H1 (cell line): ENCODE results near the gene DICER1. TPM values are rescaled to one million over a fixed set of nuclear protein-coding genes. Genes with fewer than 3 reads are reported as not detected.

Experiments used
- CTCF ChIA-PET: fragments of 300-600 bp; sonication (Branson Sonifier 250); formaldehyde crosslinking; loops from one replicate; lab custom pipeline; 2021; ENCODE audit not compliant: partially characterized antibody; lab: Charles Lee
- POLR2A ChIA-PET: fragments of 300-600 bp; sonication (Branson Sonifier 250); formaldehyde crosslinking; loops from one replicate; lab custom pipeline; 2021; ENCODE audit warnings: inconsistent platforms; ENCODE audit not compliant: partially characterized antibody; lab: Charles Lee
- DNase-seq, 2 experiments: peaks; one replicate each; pipeline versions ENCODE4 v3.0.0 to v3.0.0-alpha.2; 2010 to 2022; ENCODE audit warnings: low spot score in 2 of 2, low read depth in 1 of 2, mixed read lengths in 1 of 2
- FAIRE-seq: peaks from 2 replicates; lab custom pipeline; 2011; peaks lifted over from hg19 to GRCh38; lab: Jason Lieb, UNC
- H2AFZ ChIP-seq: 2 replicates; pipeline ENCODE4 v1.8.1; 2012; ENCODE audit warnings: low read length, inconsistent platforms
- H2AK5ac ChIP-seq: 2 replicates; pipeline ENCODE4 v1.6.1; 2013; ENCODE audit warnings: low read depth, low read length
- H2BK120ac ChIP-seq: replicated peaks from 2 replicates; pipeline ENCODE3; 2013; ENCODE audit warnings: low read depth, low read length, inconsistent platforms
- H2BK12ac ChIP-seq: 2 replicates; pipeline ENCODE4 v1.6.1; 2013; ENCODE audit warnings: low read depth, low read length
- H2BK15ac ChIP-seq: 2 replicates; pipeline ENCODE4 v1.6.1; 2013; ENCODE audit warnings: low read length
- H2BK20ac ChIP-seq: 2 replicates; pipeline ENCODE4 v1.6.1; 2013; ENCODE audit warnings: low read length
- H2BK5ac ChIP-seq: 2 replicates; pipeline ENCODE4 v1.6.1; 2013; ENCODE audit warnings: low read depth, low read length
- H3K14ac ChIP-seq: 2 replicates; pipeline ENCODE4 v1.6.1; 2013; ENCODE audit warnings: inconsistent platforms; ENCODE audit not compliant: insufficient read length
- H3K18ac ChIP-seq: 2 replicates; pipeline ENCODE4 v1.6.1; 2013; ENCODE audit warnings: low read length; ENCODE audit errors: extremely low read depth
- H3K23ac ChIP-seq: 2 replicates; pipeline ENCODE4 v1.6.1; 2013; ENCODE audit warnings: inconsistent platforms; ENCODE audit not compliant: insufficient read length
- H3K23me2 ChIP-seq: 2 replicates; pipeline ENCODE4 v1.6.1; 2013; ENCODE audit warnings: low read depth, low read length
- H3K27ac ChIP-seq: 2 replicates; pipeline ENCODE4 v1.6.1; 2011; ENCODE audit warnings: low read depth, low read length, inconsistent platforms
- H3K27me3 ChIP-seq, 4 experiments: replicated peaks in 1 of 4; 1 replicate in 1 of 4; 2 replicates in 3 of 4; pipeline versions ENCODE4 v1.6.1 to v1.8.1; 2011 to 2013; ENCODE audit warnings: low read length in 3 of 4, mild to moderate bottlenecking in 3 of 4, inconsistent platforms in 2 of 4, mixed read lengths in 2 of 4, moderate library complexity in 1 of 4; ENCODE audit not compliant: control insufficient read depth in 3 of 4, insufficient read depth in 3 of 4; ENCODE audit errors: extremely low read depth in 1 of 4
- H3K36me3 ChIP-seq, 4 experiments: 2 replicates each; pipeline versions ENCODE4 v1.6.1 to v1.8.1; 2011 to 2013; ENCODE audit warnings: mild to moderate bottlenecking in 4 of 4, low read length in 3 of 4, moderate library complexity in 2 of 4, control low read depth in 1 of 4, inconsistent platforms in 1 of 4; ENCODE audit not compliant: insufficient read depth in 4 of 4, control insufficient read depth in 2 of 4
- H3K4ac ChIP-seq: replicated peaks from 2 replicates; pipeline ENCODE3; 2013; ENCODE audit warnings: low read length, low read depth, mixed read lengths, inconsistent platforms; ENCODE audit not compliant: insufficient read length
- H3K4me1 ChIP-seq, 4 experiments: replicated peaks in 1 of 4; 1 replicate in 1 of 4; 2 replicates in 3 of 4; pipeline versions ENCODE4 v1.6.1 to v1.8.1; 2011 to 2013; ENCODE audit warnings: low read length in 3 of 4, inconsistent platforms in 2 of 4, mixed read lengths in 1 of 4; ENCODE audit not compliant: insufficient read depth in 4 of 4, control insufficient read depth in 3 of 4
- H3K4me2 ChIP-seq, 2 experiments: 2 replicates each; pipeline versions ENCODE4 v1.6.1 to v1.8.1; 2011 to 2013; ENCODE audit warnings: low read depth in 2 of 2, low read length in 2 of 2, control low read depth in 1 of 2, inconsistent platforms in 1 of 2, mild to moderate bottlenecking in 1 of 2; ENCODE audit not compliant: insufficient read depth in 1 of 2
- H3K4me3 ChIP-seq, 4 experiments: fragments of 200-600, 300-600 bp in 1 of 4; sonication (generic), shearing (Covaris generic), sonication (Bioruptor Twin) in 1 of 4; 2 replicates each; pipeline versions ENCODE4 v1.5.1 to v1.8.1; 2011 to 2016; ENCODE audit warnings: low read length in 4 of 4, low read depth in 3 of 4, control low read depth in 2 of 4, inconsistent platforms in 2 of 4, mild to moderate bottlenecking in 2 of 4, mixed read lengths in 1 of 4, moderate library complexity in 1 of 4; ENCODE audit not compliant: insufficient read depth in 2 of 4; ENCODE audit errors: extremely low read depth in 1 of 4
- H3K56ac ChIP-seq: replicated peaks from 2 replicates; pipeline ENCODE3; 2013; ENCODE audit warnings: low read depth, mild to moderate bottlenecking, mixed read lengths, low read length, inconsistent platforms; ENCODE audit not compliant: insufficient read length
- H3K79me1 ChIP-seq: 2 replicates; pipeline ENCODE4 v1.6.1; 2013; ENCODE audit warnings: low read depth, low read length, control low read depth
- H3K79me2 ChIP-seq, 2 experiments: 2 replicates each; pipeline versions ENCODE4 v1.6.1 to v1.8.1; 2012 to 2013; ENCODE audit warnings: low read length in 2 of 2, mild to moderate bottlenecking in 2 of 2, inconsistent platforms in 1 of 2; ENCODE audit not compliant: insufficient read depth in 2 of 2, control insufficient read depth in 1 of 2
- H3K9ac ChIP-seq, 4 experiments: replicated peaks in 1 of 4; 1 replicate in 1 of 4; 2 replicates in 3 of 4; pipeline versions ENCODE4 v1.6.1 to v1.8.1; 2011 to 2013; ENCODE audit warnings: low read depth in 3 of 4, low read length in 3 of 4, control low read depth in 2 of 4, mild to moderate bottlenecking in 2 of 4, moderate library complexity in 2 of 4, inconsistent platforms in 1 of 4; ENCODE audit errors: extremely low read depth in 1 of 4
- H3K9me3 ChIP-seq, 2 experiments: 2 replicates each; pipeline versions ENCODE4 v1.6.1 to v1.8.1; 2012 to 2013; ENCODE audit warnings: mild to moderate bottlenecking in 2 of 2, moderate library complexity in 2 of 2, control low read depth in 1 of 2, inconsistent platforms in 1 of 2, low read depth in 1 of 2, low read length in 1 of 2, mixed read lengths in 1 of 2; ENCODE audit not compliant: insufficient read depth in 2 of 2
- H4K20me1 ChIP-seq, 2 experiments: replicated peaks in 1 of 2; 2 replicates each; pipeline versions ENCODE3 to v1.8.1; 2011 to 2013; ENCODE audit warnings: inconsistent platforms in 2 of 2, low read length in 2 of 2, mild to moderate bottlenecking in 1 of 2; ENCODE audit not compliant: insufficient read depth in 2 of 2, control insufficient read depth in 1 of 2
- H4K5ac ChIP-seq: 2 replicates; pipeline ENCODE4 v1.6.1; 2013; ENCODE audit warnings: low read length, low read depth, mixed read lengths, inconsistent platforms; ENCODE audit not compliant: insufficient read length
- H4K8ac ChIP-seq: 2 replicates; pipeline ENCODE4 v1.8.0; 2013; ENCODE audit warnings: mild to moderate bottlenecking, moderate library complexity, low read length, inconsistent platforms; ENCODE audit not compliant: insufficient read depth; ENCODE audit errors: extremely low read depth
- H4K91ac ChIP-seq: replicated peaks from 2 replicates; pipeline ENCODE3; 2013; ENCODE audit warnings: low read length, mixed read lengths, inconsistent platforms; ENCODE audit not compliant: insufficient read length
- ASH2L ChIP-seq: fragments of 200-600, 300-600 bp; sonication (generic); IDR thresholded peaks from one replicate; pipeline ENCODE4 v1.7.1; 2017; ENCODE audit warnings: low read length
- ATF3 ChIP-seq: IDR thresholded peaks from 2 replicates; pipeline ENCODE4 v1.6.1; 2011; ENCODE audit warnings: low read depth, mild to moderate bottlenecking, low read length; ENCODE audit not compliant: insufficient read depth
- BCL11A ChIP-seq, 2 experiments: IDR thresholded peaks; one replicate each; pipeline ENCODE4 v1.6.1; 2011; ENCODE audit warnings: low read depth in 2 of 2, low read length in 2 of 2, mild to moderate bottlenecking in 2 of 2
- CREB1 ChIP-seq: IDR thresholded peaks from 2 replicates; pipeline ENCODE4 v1.6.1; 2012; ENCODE audit warnings: inconsistent platforms
- CTBP2 ChIP-seq: IDR thresholded peaks from 2 replicates; pipeline ENCODE4 v1.7.0; 2011; ENCODE audit warnings: borderline replicate concordance, mild to moderate bottlenecking, moderate library complexity, mixed read lengths, low read length; ENCODE audit not compliant: insufficient read depth, insufficient read length
- FOSL1 ChIP-seq: IDR thresholded peaks from 2 replicates; pipeline ENCODE4 v1.6.1; 2011; ENCODE audit warnings: mild to moderate bottlenecking, low read depth, low read length, moderate library complexity; ENCODE audit not compliant: insufficient read depth
- HDAC2 ChIP-seq, 2 experiments: fragments of 300-600 bp in 1 of 2; sonication (generic) in 1 of 2; IDR thresholded peaks; 2 replicates each; pipeline ENCODE4 v1.6.1; 2011 to 2012; ENCODE audit warnings: low read depth in 2 of 2, low read length in 2 of 2, mild to moderate bottlenecking in 2 of 2, moderate library complexity in 2 of 2, borderline replicate concordance in 1 of 2, inconsistent platforms in 1 of 2
- NRF1 ChIP-seq: IDR thresholded peaks from 2 replicates; pipeline ENCODE4 v1.6.1; 2011; ENCODE audit warnings: mild to moderate bottlenecking, low read depth, low read length, improper control_type of control experiment
- PHF8 ChIP-seq: fragments of 200-600 bp; sonication (generic); conservative IDR thresholded peaks from 2 replicates; pipeline ENCODE4 v1.7.1; 2012; ENCODE audit warnings: low read depth, mild to moderate bottlenecking, inconsistent platforms, low read length, moderate library complexity
- POLR2A ChIP-seq, 2 experiments: IDR thresholded peaks; 1 replicate in 1 of 2; 2 replicates in 1 of 2; pipeline ENCODE4 v1.6.1; 2011; ENCODE audit warnings: low read depth in 2 of 2, low read length in 2 of 2, mild to moderate bottlenecking in 2 of 2; ENCODE audit errors: control extremely low read depth in 1 of 2
- SIN3A ChIP-seq, 2 experiments: IDR thresholded peaks in 1 of 2; conservative IDR thresholded peaks in 1 of 2; 2 replicates each; pipeline ENCODE4 v1.6.1; 2011 to 2012; ENCODE audit warnings: low read length in 2 of 2, improper control_type of control experiment in 1 of 2, low read depth in 1 of 2, mild to moderate bottlenecking in 1 of 2
- SIRT6 ChIP-seq: IDR thresholded peaks from one replicate; pipeline ENCODE4 v1.7.1; 2012; ENCODE audit warnings: low read length, inconsistent platforms
- TAF1 ChIP-seq: IDR thresholded peaks from 2 replicates; pipeline ENCODE4 v1.6.1; 2011; ENCODE audit warnings: mild to moderate bottlenecking, low read depth, low read length
- WGBS, 2 experiments: shearing (Covaris generic) in 1 of 2; methylation state at CpG; one replicate each; pipeline versions ENCODE4 v1.1.6 to v1.1.7; 2013 to 2015; ENCODE audit warnings: low lambda C conversion rate in 2 of 2, mixed read lengths in 2 of 2, inconsistent platforms in 1 of 2, low coverage in 1 of 2, missing lambda C conversion rate in 1 of 2; ENCODE audit not compliant: insufficient replicate concordance in 2 of 2, insufficient coverage in 1 of 2, insufficient read length in 1 of 2; ENCODE audit errors: extremely low coverage in 1 of 2, missing lambda C conversion rate in 1 of 2; 5-methylcytosine and 5-hydroxymethylcytosine counted together
- polyA plus RNA-seq, 7 experiments: library from polyadenylated mRNA; depleted of rRNA in 3 of 7; stranded (reverse) in 5 of 7; unstranded in 2 of 7; fragments of >200 nt in 5 of 7; fragments of 200-250 nt in 2 of 7; gene quantifications; 1 replicate in 5 of 7; 2 replicates in 1 of 7; 4 replicates in 1 of 7; pipeline versions ENCODE4 v1.2.1 to v1.2.3, GENCODE V29; 2011 to 2013; ENCODE audit warnings: missing spikeins in 2 of 7, mixed read lengths in 2 of 7
- total RNA-seq: library from RNA; stranded (reverse); fragmentation: NEBNext Ultra II Directional; extraction: Animal tissue kit (Norgen Biotek cat#: 25700); gene quantifications from 2 replicates; pipeline ENCODE4 v1.2.1, GENCODE V29; 2021

DICER1 gene
- total and polyA plus RNA-seq, 2 of the 8 experiments (the other 6 are each of a cell fraction or from before 2014, with no cell fraction given), result 11.9 to 61.8 TPM

DNA sequence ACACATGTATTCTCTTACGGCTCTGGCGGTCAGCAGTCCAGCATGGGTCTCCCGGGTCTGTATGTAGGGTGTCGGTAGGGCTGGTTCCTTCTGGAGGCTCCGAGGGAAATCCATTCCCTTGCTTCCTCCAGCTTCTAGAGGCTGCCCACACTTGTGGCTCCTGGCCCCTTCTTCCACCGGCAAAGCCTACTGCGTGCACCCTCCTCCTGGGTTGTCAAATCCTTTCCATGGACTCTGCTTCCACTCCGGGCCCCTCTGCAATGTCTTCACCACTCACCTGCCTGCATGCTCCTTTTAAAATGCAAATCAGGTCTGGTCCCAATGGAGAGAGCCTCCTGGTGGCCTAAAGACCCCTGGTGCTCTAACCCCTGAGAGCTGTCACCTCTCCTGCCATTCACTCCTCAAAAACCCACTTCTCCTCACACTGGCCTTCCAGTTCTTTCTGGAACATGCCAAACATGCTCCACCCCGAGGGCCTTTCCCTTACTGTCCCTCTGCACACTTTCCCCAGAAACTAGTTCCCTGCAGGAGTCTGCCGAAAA, 108.5 kb downstream of the DICER1 start:
- H2BK120ac ChIP-seq, result no peak overlapping the region
- H3K4ac ChIP-seq, result no peak overlapping the region
- no peak overlapping the region for H3K56ac ChIP-seq
- no peak overlapping the region for H3K27ac ChIP-seq
- no peaks in the 10 kb centered on the region for H3K36me3 ChIP-seq
- no peak overlapping the region for H4K91ac ChIP-seq
- H3K23me2 ChIP-seq, result peaks cover 5% of the 10 kb centered on the region; the same call in 1 of the 2 replicates
- H3K79me2 ChIP-seq, result no peaks in the 10 kb centered on the region
- no peak overlapping the region for H2AK5ac ChIP-seq
- POLR2A ChIA-PET, result no interaction called here
- no peak overlapping the region for H2BK15ac ChIP-seq
- no peak overlapping the region for H3K4me3 ChIP-seq
- H2BK12ac ChIP-seq, result no peak overlapping the region
- H2AFZ ChIP-seq, result no peak overlapping the region
- H3K4me1 ChIP-seq, result peaks cover 0 to 4% (median 2%) of the 10 kb centered on the region in 4 experiments; a peak in 2 of 7 replicates
- H4K20me1 ChIP-seq, result no peaks in the 10 kb centered on the region
- H3K27me3 ChIP-seq, result peaks cover 0 to 4% (median 0%) of the 10 kb centered on the region in 4 experiments; a peak in 2 of 7 replicates
- no peak overlapping the region for H3K18ac ChIP-seq
- H3K14ac ChIP-seq, result no peak overlapping the region
- H2BK5ac ChIP-seq, result no peak overlapping the region
- H3K4me2 ChIP-seq, result no peak overlapping the region
- FAIRE-seq (no peak), DNase-seq (no peak)
- no peak overlapping the region; the same call in 1 of the 2 replicates for H4K8ac ChIP-seq
- CTCF ChIA-PET, result interaction anchor here (0.6 to 1.4 kb wide), 4 partner anchors 10 to 58 kb away, joined by 3 read pairs; no protein-coding TSS in a partner anchor
- no peak overlapping the region for H4K5ac ChIP-seq
- WGBS, 2 experiments, result 84% methylated on average over 10 of the region's 10 CpGs; no CpG with 5 or more reads in 1 of the 2 experiments
- no peak overlapping the region for H3K9ac ChIP-seq
- H2BK20ac ChIP-seq, result no peak overlapping the region
- no peaks in the 10 kb centered on the region for H3K9me3 ChIP-seq
- H3K79me1 ChIP-seq, result no peaks in the 10 kb centered on the region
- H3K23ac ChIP-seq, result no peak overlapping the region
- no peak for TF ChIP-seq FOSL1
- TF ChIP-seq CREB1, result no peak
- no peak for TF ChIP-seq NRF1
- no peak for TF ChIP-seq BCL11A (IDR thresholded peaks at IDR 0.05; ENCODE audit: low read depth in 2 of 2, low read length in 2 of 2)
- TF ChIP-seq POLR2A (IDR thresholded peaks at IDR 0.05; ENCODE audit: control extremely low read depth in 1 of 2, low read depth in 2 of 2, low read length in 2 of 2), result no peak
- TF ChIP-seq ATF3, result no peak
- TF ChIP-seq ASH2L, result no peak
- TF ChIP-seq CTBP2, result no peak
- no peak for TF ChIP-seq HDAC2 (IDR thresholded peaks at IDR 0.05; ENCODE audit: borderline replicate concordance in 1 of 2, low read depth in 2 of 2, low read length in 2 of 2)
- TF ChIP-seq PHF8, result no peak
- TF ChIP-seq SIN3A (conservative IDR thresholded peaks at IDR 0.05 in 1 of 2, IDR thresholded peaks at IDR 0.05 in 1 of 2; ENCODE audit: low read depth in 1 of 2, low read length in 2 of 2), result no peak
- no peak for TF ChIP-seq TAF1
- no peak for TF ChIP-seq SIRT6
